HFF-Myc (cell line): ENCODE results near the gene MAPK8IP1.
A peak's percentile ranks its signal among the peaks of the same experiment; 100 is the strongest.

Source experiments
- DNase-seq: peaks from one replicate; pipeline ENCODE4 v3.0.0-alpha.2; 2011; ENCODE audit warnings: low read depth; ENCODE audit errors: extremely low read depth
- H3K4me3 ChIP-seq: replicated peaks from 2 replicates; pipeline ENCODE4 v1.5.1; 2011; ENCODE audit warnings: low read depth, mild to moderate bottlenecking, control low read depth, low read length
- CTCF ChIP-seq: IDR thresholded peaks from 2 replicates; pipeline ENCODE4 v1.5.1; 2012; ENCODE audit warnings: mild to moderate bottlenecking, low read depth, low read length, control low read depth; ENCODE audit errors: missing control alignments

Gene MAPK8IP1

DNA sequence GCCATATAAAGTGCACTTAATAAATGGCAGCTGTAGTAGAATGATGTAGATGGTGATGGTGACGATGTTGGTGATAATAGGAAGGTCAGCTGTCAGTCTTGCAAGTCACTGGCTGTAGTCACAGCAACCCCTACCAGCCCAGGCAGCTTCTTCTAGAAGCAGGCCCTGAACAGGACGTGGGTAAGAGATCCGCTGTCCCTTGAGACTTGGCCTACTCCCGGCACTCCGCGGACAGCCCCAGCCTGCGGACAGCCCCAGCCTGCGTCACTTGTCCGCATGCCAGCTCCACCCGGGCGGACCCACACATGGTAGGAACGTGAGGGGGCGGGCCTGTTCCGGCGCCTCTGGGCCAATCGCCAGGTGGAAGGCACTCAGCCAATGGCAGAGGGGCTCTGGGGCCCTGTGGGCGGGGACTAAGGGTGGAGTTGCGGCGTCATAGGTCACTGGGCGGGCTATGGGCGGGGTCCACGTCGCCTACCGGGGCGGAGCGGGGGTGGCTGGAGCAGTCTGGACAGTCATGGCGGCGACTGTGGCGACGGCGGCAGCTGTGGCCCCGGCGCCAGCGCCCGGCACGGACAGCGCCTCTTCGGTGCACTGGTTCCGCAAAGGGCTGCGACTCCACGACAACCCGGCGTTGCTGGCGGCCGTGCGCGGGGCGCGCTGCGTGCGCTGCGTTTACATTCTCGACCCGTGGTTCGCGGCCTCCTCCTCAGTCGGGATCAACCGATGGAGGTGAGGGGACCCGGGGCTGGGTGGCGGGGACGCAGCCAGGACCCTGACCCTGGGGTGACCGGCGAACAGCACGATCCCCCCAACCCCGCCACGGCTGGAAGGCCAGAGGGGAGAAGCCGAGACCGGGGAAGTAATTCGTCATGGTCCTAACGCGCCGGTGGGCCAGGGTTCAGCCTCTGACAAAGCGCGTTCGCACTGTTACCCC, 38.2 kb upstream of the MAPK8IP1 start, which contains the start of gene CRY2:
Gene CRY2, plus strand, starts transcription at position 502 of the 937 bp plus-strand sequence. Its CDS starts 16 bp downstream, at position 518.
- TF ChIP-seq CTCF, result no peak
- H3K4me3 ChIP-seq, result peak within 1 kb of the TSS; percentile 65
- DNase-seq, result peak; percentile 95

GRCh38 chr11:45847911-45848316, 37.5 kb upstream of the MAPK8IP1 start:
- no peak for TF ChIP-seq CTCF
- peak overlapping the region; percentile 65 for H3K4me3 ChIP-seq
- no peak for DNase-seq

DNA sequence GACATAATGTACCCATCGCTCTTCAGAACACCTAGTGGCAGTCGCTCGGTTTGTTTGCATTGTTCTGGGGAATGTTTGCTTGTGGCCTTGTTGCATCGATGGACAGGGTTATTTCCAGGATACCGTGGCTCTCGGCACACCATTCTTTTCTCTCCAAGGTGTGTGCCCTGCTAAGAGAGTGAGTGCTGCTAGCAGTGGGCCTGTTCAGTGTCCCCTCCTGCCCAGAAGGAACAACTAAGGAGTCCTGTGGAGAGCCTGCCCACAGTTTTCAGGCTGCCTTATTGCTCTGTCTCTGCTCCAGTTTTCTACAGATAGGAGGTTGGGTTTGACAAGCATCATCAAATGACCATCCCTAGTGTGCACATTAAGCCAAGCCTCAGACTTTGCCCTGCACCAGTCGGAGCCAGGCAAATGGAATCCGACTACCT, 36.8 kb upstream of the MAPK8IP1 start:
- TF ChIP-seq CTCF, result no peak
- DNase-seq, result no peak
- H3K4me3 ChIP-seq, result peak overlapping the region; percentile 65

DNA sequence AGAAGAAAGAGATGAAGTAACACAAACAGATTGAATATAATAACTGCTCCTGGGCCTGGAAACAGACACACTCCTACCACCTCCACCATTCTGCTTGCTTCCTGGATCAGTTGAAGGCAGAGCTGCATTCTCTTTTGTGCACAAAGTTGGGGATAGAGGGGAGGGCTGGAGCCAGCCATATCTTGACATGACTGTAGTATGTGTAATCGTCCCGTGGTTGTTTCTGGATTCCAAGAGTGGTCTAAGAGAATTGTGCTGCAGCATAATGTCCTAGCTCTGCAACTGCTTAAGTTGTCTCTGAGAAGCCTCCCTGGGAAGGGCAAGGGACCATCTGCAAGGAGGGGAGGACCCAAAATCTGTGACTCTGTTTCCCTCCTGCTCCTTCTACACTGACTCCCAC, 35.0 kb upstream of the MAPK8IP1 start:
- no peak for TF ChIP-seq CTCF
- DNase-seq, result no peak
- no peak overlapping the region for H3K4me3 ChIP-seq

DNA sequence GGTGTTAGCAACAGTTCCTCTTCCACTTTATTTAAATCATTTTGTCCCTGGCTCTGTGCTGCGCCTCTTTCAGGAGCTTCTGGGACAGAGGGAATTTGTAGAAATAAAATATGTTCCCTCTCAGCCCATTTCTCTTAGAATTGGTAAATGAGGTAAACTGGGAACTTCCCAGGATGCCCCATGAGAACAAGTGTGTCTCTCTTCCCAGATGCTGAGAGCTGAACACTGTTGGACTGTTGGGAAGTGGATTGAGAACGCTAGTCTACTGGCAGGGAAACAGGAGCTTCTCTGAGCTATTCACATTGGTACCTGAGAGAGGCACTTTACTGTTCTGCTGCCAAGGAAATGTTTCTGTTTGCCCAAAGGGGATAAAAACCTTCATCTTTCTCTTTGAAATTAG, 34.2 kb upstream of the MAPK8IP1 start:
- no peak for TF ChIP-seq CTCF
- no peak overlapping the region for H3K4me3 ChIP-seq
- no peak for DNase-seq

GRCh38 chr11:45852018-45852711, 33.3 kb upstream of the MAPK8IP1 start:
- TF ChIP-seq CTCF, result no peak
- DNase-seq, result no peak
- no peak overlapping the region for H3K4me3 ChIP-seq
